ENCODE measurements around the gene PCDHA2. TPM values are rescaled to one million over a fixed set of nuclear protein-coding genes. Genes with fewer than 3 reads are reported as not detected.

Gene PCDHA2
- polyA plus RNA-seq, 1 donor from 2014 or later: 8.7 TPM

- Histone ChIP-seq H3K36me3 (ENCODE audit: insufficient read depth, low read length) (peaks cover 11% of the 10 kb centered on the region), H2AFZ (ENCODE audit: low read depth, low read length) (no peak overlapping the region), H3K9me2 (ENCODE audit: insufficient read depth, low read length) (no peaks in the 10 kb centered on the region), H3K4me2 (ENCODE audit: low read length) (no peak overlapping the region), H3F3A (ENCODE audit: insufficient read depth, low read length, poor library complexity, severe bottlenecking) (no peaks in the 10 kb centered on the region), H3K9ac (ENCODE audit: low read length) (no peak overlapping the region), H3K27ac (ENCODE audit: low read length) (no peak overlapping the region), H3K4me3 (ENCODE audit: low read length) (no peak overlapping the region), H4K20me1 (ENCODE audit: insufficient read depth) (no peaks in the 10 kb centered on the region), H3K79me2 (replicated peaks; ENCODE audit: insufficient read depth, low read length) (peaks cover 14% of the 10 kb centered on the region), H3K27me3 (ENCODE audit: insufficient read depth, low read depth, low read length) (no peaks in the 10 kb centered on the region), H3K9me3 (ENCODE audit: low read length) (peaks cover 7% of the 10 kb centered on the region)
- TF ChIP-seq EZH2 (IDR thresholded peaks at IDR 0.05; ENCODE audit: borderline replicate concordance, insufficient read depth, low read length, poor library complexity, severe bottlenecking) (no peak), MXI1 (conservative IDR thresholded peaks at IDR 0.05; ENCODE audit: poor library complexity, severe bottlenecking) (no peak), POLR2AphosphoS5 (IDR thresholded peaks at IDR 0.05) (no peak), REST (IDR thresholded peaks at IDR 0.05; ENCODE audit: borderline replicate concordance) (no peak), TAF1 (IDR thresholded peaks at IDR 0.05; ENCODE audit: low read depth) (no peak), SMC3 (conservative IDR thresholded peaks at IDR 0.05; ENCODE audit: poor library complexity) (no peak), RAD21 (conservative IDR thresholded peaks at IDR 0.05) (no peak), CTCF (IDR thresholded peaks at IDR 0.05; ENCODE audit: poor library complexity, severe bottlenecking) (no peak), EP300 (conservative IDR thresholded peaks at IDR 0.05; ENCODE audit: poor library complexity, severe bottlenecking) (no peak)
These were observed 48.4 kb downstream of the PCDHA2 start for GRCh38 chr5:140842798-140843733.

Other genes starting within 250 kb of the PCDHA2 start
- 1.0 TPM in 1 of 2 replicates, not detected in the other for gene EIF4EBP3, start 247.2 kb upstream of the PCDHA2 start, polyA plus RNA-seq
- 73.5 and 76.2 TPM in 2 replicates for gene SRA1, start 237.4 kb upstream of the PCDHA2 start, polyA plus RNA-seq
- gene APBB3, start 230.3 kb upstream of the PCDHA2 start, polyA plus RNA-seq: 131 and 149 TPM in 2 replicates
- gene SLC35A4, start 230.0 kb upstream of the PCDHA2 start, polyA plus RNA-seq: 8.1 and 8.8 TPM in 2 replicates
- gene CD14, start 161.7 kb upstream of the PCDHA2 start, polyA plus RNA-seq: 1.5 TPM in 1 of 2 replicates, not detected in the other
- gene TMCO6, start 155.4 kb upstream of the PCDHA2 start, polyA plus RNA-seq: 23.5 and 37.5 TPM in 2 replicates
- gene NDUFA2, start 147.2 kb upstream of the PCDHA2 start, polyA plus RNA-seq: 131 and 162 TPM in 2 replicates
- 202 and 264 TPM in 2 replicates for gene IK, start 147.0 kb upstream of the PCDHA2 start, polyA plus RNA-seq
- 20.4 and 20.7 TPM in 2 replicates for gene WDR55, start 129.9 kb upstream of the PCDHA2 start, polyA plus RNA-seq
- gene DND1, start 121.3 kb upstream of the PCDHA2 start, polyA plus RNA-seq: 4.2 and 4.4 TPM in 2 replicates
- gene HARS1, start 103.5 kb upstream of the PCDHA2 start, polyA plus RNA-seq: 76.3 and 80.2 TPM in 2 replicates
- 93.9 and 102 TPM in 2 replicates for gene HARS2, start 103.4 kb upstream of the PCDHA2 start, polyA plus RNA-seq
- gene ZMAT2, start 94.4 kb upstream of the PCDHA2 start, polyA plus RNA-seq: 148 and 170 TPM in 2 replicates
- 0.28 TPM in 1 of 2 replicates, not detected in the other for gene PCDHA1, start 8.7 kb upstream of the PCDHA2 start, polyA plus RNA-seq
- 1.7 and 3.0 TPM in 2 replicates for gene PCDHA3, start 6.2 kb downstream of the PCDHA2 start, polyA plus RNA-seq
- 43.6 and 47.6 TPM in 2 replicates for gene PCDHA4, start 12.2 kb downstream of the PCDHA2 start, polyA plus RNA-seq
- 1.4 and 2.2 TPM in 2 replicates for gene PCDHA5, start 26.8 kb downstream of the PCDHA2 start, polyA plus RNA-seq
- 2.5 and 3.6 TPM in 2 replicates for gene PCDHA6, start 33.1 kb downstream of the PCDHA2 start, polyA plus RNA-seq
- 2.9 and 3.3 TPM in 2 replicates for gene PCDHA7, start 39.4 kb downstream of the PCDHA2 start, polyA plus RNA-seq
- gene PCDHA8, start 46.3 kb downstream of the PCDHA2 start, polyA plus RNA-seq: 0.66 and 1.4 TPM in 2 replicates
- 0.56 and 0.88 TPM in 2 replicates for gene PCDHA9, start 53.5 kb downstream of the PCDHA2 start, polyA plus RNA-seq
- gene PCDHA10, start 61.0 kb downstream of the PCDHA2 start, polyA plus RNA-seq: 5.5 and 6.7 TPM in 2 replicates
- 5.3 and 7.3 TPM in 2 replicates for gene PCDHA11, start 74.1 kb downstream of the PCDHA2 start, polyA plus RNA-seq
- 12.8 and 13.9 TPM in 2 replicates for gene PCDHA12, start 80.5 kb downstream of the PCDHA2 start, polyA plus RNA-seq
- gene PCDHA13, start 87.3 kb downstream of the PCDHA2 start, polyA plus RNA-seq: 0.89 and 1.2 TPM in 2 replicates
- 2.4 and 3.3 TPM in 2 replicates for gene PCDHAC1, start 131.4 kb downstream of the PCDHA2 start, polyA plus RNA-seq
- 7.6 and 9.3 TPM in 2 replicates for gene PCDHAC2, start 171.6 kb downstream of the PCDHA2 start, polyA plus RNA-seq

All from neural cell (in vitro differentiated cells).